Fibroblast of lung (primary cell): ENCODE results near the gene PLD1. TPM values are rescaled to one million over a fixed set of nuclear protein-coding genes. Genes with fewer than 3 reads are reported as not detected.

Source experiments
- DNase-seq, 2 donors: peaks; one replicate each; pipeline versions ENCODE4 v3.0.0 to v3.0.0-alpha.2; 2010; ENCODE audit warnings: low read depth in 2 of 2
- H2AFZ ChIP-seq: 2 replicates; pipeline ENCODE4 v1.5.1; 2012; ENCODE audit warnings: low read length, control low read depth, inconsistent platforms
- H3K27ac ChIP-seq: 2 replicates; pipeline ENCODE4 v1.5.1; 2011; ENCODE audit warnings: low read length, control low read depth; ENCODE audit not compliant: insufficient read depth
- H3K27me3 ChIP-seq: 2 replicates; pipeline ENCODE4 v1.5.1; 2011; ENCODE audit warnings: mild to moderate bottlenecking, low read length; ENCODE audit not compliant: control insufficient read depth, insufficient read depth
- H3K36me3 ChIP-seq: 2 replicates; pipeline ENCODE4 v1.5.1; 2011; ENCODE audit warnings: low read length; ENCODE audit not compliant: control insufficient read depth, insufficient read depth
- H3K4me1 ChIP-seq: 2 replicates; pipeline ENCODE4 v1.5.1; 2011; ENCODE audit warnings: low read length; ENCODE audit not compliant: control insufficient read depth, insufficient read depth; ENCODE audit errors: extremely low read depth
- H3K4me2 ChIP-seq: 2 replicates; pipeline ENCODE4 v1.5.1; 2011; ENCODE audit warnings: low read length, control low read depth; ENCODE audit not compliant: insufficient read depth; ENCODE audit errors: extremely low read depth
- H3K4me3 ChIP-seq, 4 experiments: fragments of 200-600 bp in 1 of 4; sonication (generic) in 1 of 4; replicated peaks in 1 of 4; 2 replicates each; pipeline ENCODE4 v1.5.1; 2011 to 2016; ENCODE audit warnings: low read length in 4 of 4, low read depth in 3 of 4, mild to moderate bottlenecking in 3 of 4, control low read depth in 2 of 4, inconsistent platforms in 1 of 4, mixed read lengths in 1 of 4; ENCODE audit not compliant: insufficient read depth in 1 of 4; ENCODE audit errors: control extremely low read depth in 1 of 4
- H3K79me2 ChIP-seq: 2 replicates; pipeline ENCODE4 v1.5.1; 2012; ENCODE audit warnings: mild to moderate bottlenecking, low read length, inconsistent platforms; ENCODE audit not compliant: control insufficient read depth, insufficient read depth
- H3K9ac ChIP-seq: 2 replicates; pipeline ENCODE4 v1.5.1; 2011; ENCODE audit warnings: mild to moderate bottlenecking, low read length, control low read depth; ENCODE audit not compliant: insufficient read depth
- H3K9me3 ChIP-seq: 2 replicates; pipeline ENCODE4 v1.5.1; 2012; ENCODE audit warnings: low read depth, low read length; ENCODE audit not compliant: control insufficient read depth, insufficient read depth
- H4K20me1 ChIP-seq: 2 replicates; pipeline ENCODE4 v1.5.1; 2011; ENCODE audit warnings: low read length; ENCODE audit not compliant: control insufficient read depth, insufficient read depth; ENCODE audit errors: extremely low read depth
- CTCF ChIP-seq, 2 donors: IDR thresholded peaks in 1 of 2; conservative IDR thresholded peaks in 1 of 2; 1 replicate in 1 of 2; 2 replicates in 1 of 2; pipeline ENCODE4 v1.5.1; 2011 to 2012; ENCODE audit warnings: low read length in 2 of 2, control low read depth in 1 of 2, inconsistent platforms in 1 of 2, low read depth in 1 of 2, mild to moderate bottlenecking in 1 of 2
- EZH2 ChIP-seq: IDR thresholded peaks from 2 replicates; pipeline ENCODE4 v1.5.1; 2012; ENCODE audit warnings: low read length, control low read depth, mild to moderate bottlenecking; ENCODE audit errors: missing control alignments
- polyA plus RNA-seq, 2 donors: library from polyadenylated mRNA; depleted of rRNA in 1 of 2; stranded (reverse) in 1 of 2; unstranded in 1 of 2; fragments of >200 nt; gene quantifications; 2 replicates each; pipeline ENCODE4 v1.2.1, GENCODE V29; 2011 to 2012; ENCODE audit warnings: missing spikeins in 1 of 2
- total RNA-seq: library from RNA; depleted of rRNA; stranded (reverse); fragments of >200 nt; gene quantifications from 2 replicates; pipeline ENCODE4 v1.2.1, GENCODE V29; 2014

Gene PLD1
- total and polyA plus RNA-seq, 2 donors (not counting 1 experiment from before 2014, with no cell fraction given): 10.8 to 18.8 TPM

- TF ChIP-seq EZH2 (no peak), CTCF (conservative IDR thresholded peaks at IDR 0.05 in 1 of 2, IDR thresholded peaks at IDR 0.05 in 1 of 2; ENCODE audit: low read depth in 1 of 2, low read length in 2 of 2) (no peak)
- H3K36me3 ChIP-seq: no peaks in the 10 kb centered on the region
- no peaks in the 10 kb centered on the region for H4K20me1 ChIP-seq
- H3K9ac ChIP-seq: no peak overlapping the region
- H2AFZ ChIP-seq: no peak overlapping the region
- DNase-seq: no peak
- H3K27me3 ChIP-seq: no peaks in the 10 kb centered on the region
- H3K79me2 ChIP-seq: no peaks in the 10 kb centered on the region
- H3K4me3 ChIP-seq: no peak overlapping the region
- H3K4me2 ChIP-seq: no peak overlapping the region
- H3K27ac ChIP-seq: no peak overlapping the region
- H3K9me3 ChIP-seq: no peaks in the 10 kb centered on the region
- no peaks in the 10 kb centered on the region for H3K4me1 ChIP-seq
Observed at GRCh38 chr3:171557173-171557572, 253.1 kb downstream of the PLD1 start.

GRCh38 chr3:171556574-171557145 lies 253.6 kb downstream of the PLD1 start:
- Histone ChIP-seq H4K20me1 (no peaks in the 10 kb centered on the region), H3K9ac (no peak overlapping the region), H3K36me3 (no peaks in the 10 kb centered on the region), H3K4me1 (no peaks in the 10 kb centered on the region), H2AFZ (no peak overlapping the region), H3K27me3 (no peaks in the 10 kb centered on the region), H3K4me2 (no peak overlapping the region), H3K79me2 (no peaks in the 10 kb centered on the region), H3K9me3 (no peaks in the 10 kb centered on the region), H3K27ac (no peak overlapping the region), H3K4me3 (no peak overlapping the region)
- DNase-seq: peak in 1 of 2 donors; percentile 36
- no peak for TF ChIP-seq CTCF (conservative IDR thresholded peaks at IDR 0.05 in 1 of 2, IDR thresholded peaks at IDR 0.05 in 1 of 2; ENCODE audit: low read depth in 1 of 2, low read length in 2 of 2)
- no peak for TF ChIP-seq EZH2

- no peaks in the 10 kb centered on the region for H4K20me1 ChIP-seq
- H3K4me1 ChIP-seq: no peaks in the 10 kb centered on the region
- H2AFZ ChIP-seq: peak overlapping the region; percentile 39
- H3K27ac ChIP-seq: no peak overlapping the region
- no peaks in the 10 kb centered on the region for H3K9me3 ChIP-seq
- DNase-seq: no peak
- no peak overlapping the region for H3K4me3 ChIP-seq
- H3K9ac ChIP-seq: no peak overlapping the region
- H3K36me3 ChIP-seq: no peaks in the 10 kb centered on the region
- H3K79me2 ChIP-seq: no peaks in the 10 kb centered on the region
- no peak overlapping the region for H3K4me2 ChIP-seq
- H3K27me3 ChIP-seq: no peaks in the 10 kb centered on the region
- TF ChIP-seq CTCF (conservative IDR thresholded peaks at IDR 0.05 in 1 of 2, IDR thresholded peaks at IDR 0.05 in 1 of 2; ENCODE audit: low read depth in 1 of 2, low read length in 2 of 2): no peak
Observed at GRCh38 chr3:171556148-171556547, 254.1 kb downstream of the PLD1 start.
